ENCODE results near the gene MT1M.
A peak's percentile ranks its signal among the peaks of the same experiment; 100 is the strongest.

DNA sequence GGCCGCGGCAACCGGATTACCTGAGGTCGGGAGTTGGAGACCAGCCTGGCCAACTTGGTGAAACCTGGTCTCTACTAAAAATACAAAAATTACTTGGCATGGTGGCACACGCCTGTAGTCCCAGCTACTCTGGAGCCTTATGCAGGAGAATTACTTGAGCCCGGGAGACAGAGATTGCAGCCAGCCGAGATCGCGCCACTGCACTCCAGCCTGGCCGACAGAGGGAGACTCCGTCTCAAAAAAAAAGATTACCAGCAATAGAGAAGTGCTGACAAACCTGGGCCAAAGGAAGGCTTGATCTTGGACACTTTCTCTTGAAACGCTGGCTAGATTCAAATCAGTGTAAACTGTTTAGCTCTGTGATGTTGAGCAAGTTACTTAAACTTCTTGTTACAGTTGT, 41.5 kb downstream of the MT1M start:
- TF ChIP-seq, protein P1, sequence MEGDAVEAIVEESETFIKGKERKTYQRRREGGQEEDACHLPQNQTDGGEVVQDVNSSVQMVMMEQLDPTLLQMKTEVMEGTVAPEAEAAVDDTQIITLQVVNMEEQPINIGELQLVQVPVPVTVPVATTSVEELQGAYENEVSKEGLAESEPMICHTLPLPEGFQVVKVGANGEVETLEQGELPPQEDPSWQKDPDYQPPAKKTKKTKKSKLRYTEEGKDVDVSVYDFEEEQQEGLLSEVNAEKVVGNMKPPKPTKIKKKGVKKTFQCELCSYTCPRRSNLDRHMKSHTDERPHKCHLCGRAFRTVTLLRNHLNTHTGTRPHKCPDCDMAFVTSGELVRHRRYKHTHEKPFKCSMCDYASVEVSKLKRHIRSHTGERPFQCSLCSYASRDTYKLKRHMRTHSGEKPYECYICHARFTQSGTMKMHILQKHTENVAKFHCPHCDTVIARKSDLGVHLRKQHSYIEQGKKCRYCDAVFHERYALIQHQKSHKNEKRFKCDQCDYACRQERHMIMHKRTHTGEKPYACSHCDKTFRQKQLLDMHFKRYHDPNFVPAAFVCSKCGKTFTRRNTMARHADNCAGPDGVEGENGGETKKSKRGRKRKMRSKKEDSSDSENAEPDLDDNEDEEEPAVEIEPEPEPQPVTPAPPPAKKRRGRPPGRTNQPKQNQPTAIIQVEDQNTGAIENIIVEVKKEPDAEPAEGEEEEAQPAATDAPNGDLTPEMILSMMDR (IDR thresholded peaks at IDR 0.05 in 4 of 5, conservative IDR thresholded peaks at IDR 0.05 in 1 of 5) = peak; percentile 68 to 83 (median 80)
- TF ChIP-seq POLR2A (IDR thresholded peaks at IDR 0.05) = no peak

All from gastrocnemius medialis (tissue), 4 donors.